ENCODE data around the gene ALOX5AP.

- TF ChIP-seq, protein P1, sequence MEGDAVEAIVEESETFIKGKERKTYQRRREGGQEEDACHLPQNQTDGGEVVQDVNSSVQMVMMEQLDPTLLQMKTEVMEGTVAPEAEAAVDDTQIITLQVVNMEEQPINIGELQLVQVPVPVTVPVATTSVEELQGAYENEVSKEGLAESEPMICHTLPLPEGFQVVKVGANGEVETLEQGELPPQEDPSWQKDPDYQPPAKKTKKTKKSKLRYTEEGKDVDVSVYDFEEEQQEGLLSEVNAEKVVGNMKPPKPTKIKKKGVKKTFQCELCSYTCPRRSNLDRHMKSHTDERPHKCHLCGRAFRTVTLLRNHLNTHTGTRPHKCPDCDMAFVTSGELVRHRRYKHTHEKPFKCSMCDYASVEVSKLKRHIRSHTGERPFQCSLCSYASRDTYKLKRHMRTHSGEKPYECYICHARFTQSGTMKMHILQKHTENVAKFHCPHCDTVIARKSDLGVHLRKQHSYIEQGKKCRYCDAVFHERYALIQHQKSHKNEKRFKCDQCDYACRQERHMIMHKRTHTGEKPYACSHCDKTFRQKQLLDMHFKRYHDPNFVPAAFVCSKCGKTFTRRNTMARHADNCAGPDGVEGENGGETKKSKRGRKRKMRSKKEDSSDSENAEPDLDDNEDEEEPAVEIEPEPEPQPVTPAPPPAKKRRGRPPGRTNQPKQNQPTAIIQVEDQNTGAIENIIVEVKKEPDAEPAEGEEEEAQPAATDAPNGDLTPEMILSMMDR (conservative IDR thresholded peaks at IDR 0.05): no peak
- no peak for TF ChIP-seq EZH2 (IDR thresholded peaks at IDR 0.05; ENCODE audit: low read depth)
These were observed 56.1 kb downstream of the ALOX5AP start for GRCh38 chr13:30791354-30792001.
